ENCODE results near the gene KCNQ2. TPM values are rescaled to one million over a fixed set of nuclear protein-coding genes. Genes with fewer than 3 reads are reported as not detected.

Gene KCNQ2
- total RNA-seq, 1 donor from 2014 or later, result not detected

- TF ChIP-seq CTCF (IDR thresholded peaks at IDR 0.05; ENCODE audit: insufficient read depth, low read length, severe bottlenecking), result no peak
- no peak overlapping the region for H3K4me3 ChIP-seq (ENCODE audit: low read depth, low read length)
- no peak for DNase-seq (ENCODE audit: low read depth)
- no peaks in the 10 kb centered on the region for H3K36me3 ChIP-seq (ENCODE audit: control insufficient read depth, insufficient read depth, low read length)
- no peak for FAIRE-seq
- no peaks in the 10 kb centered on the region for H3K27me3 ChIP-seq (ENCODE audit: control insufficient read depth, insufficient read depth, low read length)
Measured at GRCh38 chr20:63386491-63386890, 86.0 kb downstream of the KCNQ2 start.

GRCh38 chr20:63385819-63386218 lies 86.6 kb downstream of the KCNQ2 start:
- Histone ChIP-seq H3K4me3 (ENCODE audit: low read depth, low read length) (no peak overlapping the region), H3K27me3 (ENCODE audit: control insufficient read depth, insufficient read depth, low read length) (no peaks in the 10 kb centered on the region), H3K36me3 (ENCODE audit: control insufficient read depth, insufficient read depth, low read length) (no peaks in the 10 kb centered on the region)
- TF ChIP-seq CTCF (IDR thresholded peaks at IDR 0.05; ENCODE audit: insufficient read depth, low read length, severe bottlenecking), result no peak
- no peak for DNase-seq (ENCODE audit: low read depth)
- FAIRE-seq, result peak; percentile 43

GRCh38 chr20:63384336-63384735 lies 88.1 kb downstream of the KCNQ2 start:
- FAIRE-seq, result no peak

GRCh38 chr20:63383556-63383955 lies 88.9 kb downstream of the KCNQ2 start:
- no peak for TF ChIP-seq CTCF (IDR thresholded peaks at IDR 0.05; ENCODE audit: insufficient read depth, low read length, severe bottlenecking)
- no peak overlapping the region for H3K4me3 ChIP-seq (ENCODE audit: low read depth, low read length)
- DNase-seq (ENCODE audit: low read depth), result no peak

More at GRCh38 chr20:63384336-63384735, 88.1 kb downstream of the KCNQ2 start:
- no peak for DNase-seq (ENCODE audit: low read depth)
- H3K27me3 ChIP-seq (ENCODE audit: control insufficient read depth, insufficient read depth, low read length), result no peaks in the 10 kb centered on the region
- H3K36me3 ChIP-seq (ENCODE audit: control insufficient read depth, insufficient read depth, low read length), result no peaks in the 10 kb centered on the region
- H3K4me3 ChIP-seq (ENCODE audit: low read depth, low read length), result no peak overlapping the region
- TF ChIP-seq CTCF (IDR thresholded peaks at IDR 0.05; ENCODE audit: insufficient read depth, low read length, severe bottlenecking), result no peak

GRCh38 chr20:63382551-63383300 lies 89.7 kb downstream of the KCNQ2 start:
- no peaks in the 10 kb centered on the region for H3K27me3 ChIP-seq (ENCODE audit: control insufficient read depth, insufficient read depth, low read length)
- H3K4me3 ChIP-seq (ENCODE audit: low read depth, low read length), result no peak overlapping the region
- DNase-seq (ENCODE audit: low read depth) (no peak), FAIRE-seq (no peak)
- no peaks in the 10 kb centered on the region for H3K36me3 ChIP-seq (ENCODE audit: control insufficient read depth, insufficient read depth, low read length)
- no peak for TF ChIP-seq CTCF (IDR thresholded peaks at IDR 0.05; ENCODE audit: insufficient read depth, low read length, severe bottlenecking)

More at GRCh38 chr20:63383556-63383955, 88.9 kb downstream of the KCNQ2 start:
- Histone ChIP-seq H3K36me3 (ENCODE audit: control insufficient read depth, insufficient read depth, low read length) (no peaks in the 10 kb centered on the region), H3K27me3 (ENCODE audit: control insufficient read depth, insufficient read depth, low read length) (no peaks in the 10 kb centered on the region)
- no peak for FAIRE-seq

All from bronchial epithelial cell (primary cell).